ENCODE data around the gene GSC2. TPM values are rescaled to one million over a fixed set of nuclear protein-coding genes. Genes with fewer than 3 reads are reported as not detected.

Gene GSC2
- total RNA-seq, 2 experiments from 2014 or later = not detected

GRCh38 chr22:19122752-19123492 lies 27.2 kb downstream of the GSC2 start:
- Mint-ChIP-seq H3K27me3 (no peaks in the 10 kb centered on the region), H3K36me3 (ENCODE audit: low read depth) (peaks cover 5% of the 10 kb centered on the region), H3K27ac (no peak overlapping the region), H3K4me1 (ENCODE audit: low read depth) (peaks cover 30% of the 10 kb centered on the region), H3K4me3 (peak overlapping the region; percentile 74), H3K9me3 (no peaks in the 10 kb centered on the region)
- intact Hi-C loops (cut with micrococcal nuclease) = no loop called here
- no peak for DNase-seq
- ChIA-PET CTCF (interaction anchor here (0.8 to 1.5 kb wide), 3 partner anchors 12 to 22 kb away, joined by 3 to 6 read pairs (median 4); partner anchors contain the start of gene ESS2), POLR2A (interaction anchor here (1.0 to 1.9 kb wide), 6 partner anchors 9 to 46 kb away, joined by 3 to 17 read pairs (median 3); partner anchors contain the start of gene ESS2)
- TF ChIP-seq CTCF (IDR thresholded peaks at IDR 0.05) = no peak
- no peak for ATAC-seq

GRCh38 chr22:19122143-19122751 lies 27.8 kb downstream of the GSC2 start, which contains the start of gene DGCR2:
Gene DGCR2, minus strand, starts transcription at chr22:19122412. Its CDS starts 206 bp downstream, at chr22:19122206.
- Mint-ChIP-seq H3K9me3 (no peaks in the 10 kb centered on the region), H3K4me1 (ENCODE audit: low read depth) (peaks cover 37% of the 10 kb centered on the region), H3K4me3 (peak within 1 kb of the TSS; percentile 92), H3K27me3 (no peaks in the 10 kb centered on the region), H3K27ac (peak within 1 kb of the TSS; percentile 83), H3K36me3 (ENCODE audit: low read depth) (peaks cover 5% of the 10 kb centered on the region)
- DNase-seq = peak; percentile 97
- no peak for TF ChIP-seq CTCF (IDR thresholded peaks at IDR 0.05)
- ChIA-PET POLR2A (interaction anchor here (1.0 to 1.9 kb wide), 5 partner anchors 10 to 45 kb away, joined by 3 to 17 read pairs (median 6); no protein-coding TSS in a partner anchor), CTCF (interaction anchor here (0.8 to 1.5 kb wide), 4 partner anchors 12 to 57 kb away, joined by 3 to 6 read pairs (median 4); partner anchors contain the start of gene ESS2)
- peak; percentile 99 for ATAC-seq
- intact Hi-C loops (cut with micrococcal nuclease) = no loop called here

GRCh38 chr22:19121631-19122142 lies 28.4 kb downstream of the GSC2 start:
- DNase-seq = peak; percentile 36
- no peak for TF ChIP-seq CTCF (IDR thresholded peaks at IDR 0.05)
- H3K27me3 Mint-ChIP-seq = no peaks in the 10 kb centered on the region
- ChIA-PET POLR2A (interaction anchor here (0.7 to 2.0 kb wide), 6 partner anchors 11 to 45 kb away, joined by 3 to 17 read pairs (median 6); no protein-coding TSS in a partner anchor), CTCF (interaction anchor here (0.9 to 1.5 kb wide), 3 partner anchors 15 to 58 kb away, joined by 3 to 4 read pairs (median 4); no protein-coding TSS in a partner anchor)
- H3K27ac Mint-ChIP-seq = peak overlapping the region; percentile 83
- intact Hi-C loops (cut with micrococcal nuclease) = no loop called here
- ATAC-seq = peak; percentile 12
- peak overlapping the region; percentile 92 for H3K4me3 Mint-ChIP-seq
- H3K4me1 Mint-ChIP-seq (ENCODE audit: low read depth) = peaks cover 42% of the 10 kb centered on the region
- peaks cover 5% of the 10 kb centered on the region for H3K36me3 Mint-ChIP-seq (ENCODE audit: low read depth)
- no peaks in the 10 kb centered on the region for H3K9me3 Mint-ChIP-seq

- Mint-ChIP-seq H3K27ac (peak overlapping the region; percentile 83), H3K36me3 (ENCODE audit: low read depth) (peaks cover 5% of the 10 kb centered on the region), H3K4me1 (ENCODE audit: low read depth) (peaks cover 48% of the 10 kb centered on the region), H3K9me3 (no peaks in the 10 kb centered on the region), H3K27me3 (no peaks in the 10 kb centered on the region), H3K4me3 (peak overlapping the region; percentile 92)
- ChIA-PET POLR2A (interaction anchor here (0.7 to 2.0 kb wide), 5 partner anchors 10 to 28 kb away, joined by 4 to 17 read pairs (median 6); no protein-coding TSS in a partner anchor), CTCF (interaction anchor here (0.9 to 1.5 kb wide), 3 partner anchors 14 to 58 kb away, joined by 3 to 4 read pairs (median 4); no protein-coding TSS in a partner anchor)
- peak; percentile 53 for DNase-seq
- intact Hi-C loops (cut with micrococcal nuclease) = no loop called here
- no peak for ATAC-seq
- no peak for TF ChIP-seq CTCF (IDR thresholded peaks at IDR 0.05)
Measured at GRCh38 chr22:19120829-19121630, 29.1 kb downstream of the GSC2 start.

All from activated CD8-positive, alpha-beta T cell treated with anti-CD3 and anti-CD28 coated beads for 36 hours (primary cell).